ENCODE results near the gene ETS1. TPM values are rescaled to one million over a fixed set of nuclear protein-coding genes. Genes with fewer than 3 reads are reported as not detected.

The ETS1 gene
- total RNA-seq, 1 experiment from 2014 or later: 66.4 TPM

GRCh38 chr11:128420951-128421350 is 166.4 kb downstream of the ETS1 start:
- Histone ChIP-seq H3K36me3 (ENCODE audit: control insufficient read depth, insufficient read depth, low read length) (no peaks in the 10 kb centered on the region), H3K27me3 (ENCODE audit: control insufficient read depth, insufficient read depth, low read length) (no peaks in the 10 kb centered on the region), H3K4me3 (ENCODE audit: low read depth in 2 of 2, low read length in 2 of 2) (no peak overlapping the region), H3K27ac (ENCODE audit: low read length) (no peak overlapping the region), H3K4me1 (ENCODE audit: control insufficient read depth, insufficient read depth, low read length) (no peaks in the 10 kb centered on the region), H3K9me3 (ENCODE audit: control insufficient read depth, insufficient read depth, low read depth, low read length) (no peaks in the 10 kb centered on the region)
- intact Hi-C loops (cut with micrococcal nuclease; ENCODE audit: unreplicated experiment): no loop called here
- no TSS peak for BruUV-seq (replicated peaks)
- ATAC-seq (no peak), DNase-seq (ENCODE audit: low read depth, low spot score) (no peak)
- ChIA-PET CTCF (no interaction called here), POLR2A (no interaction called here)
- TF ChIP-seq TCF7L2 (IDR thresholded peaks at IDR 0.05; ENCODE audit: low read depth, low read length) (no peak), SIN3A (IDR thresholded peaks at IDR 0.05; ENCODE audit: borderline replicate concordance, insufficient read depth, low read depth, low read length) (no peak)
- in situ Hi-C loops (cut with HindIII; ENCODE audit: low pct_unique_long_range_greater_than_20kb, low sequenced_read_pairs): no loop called here

- ATAC-seq (no peak), DNase-seq (ENCODE audit: low read depth, low spot score) (no peak)
- no TSS peak for BruUV-seq (replicated peaks)
- Histone ChIP-seq H3K27me3 (ENCODE audit: control insufficient read depth, insufficient read depth, low read length) (no peaks in the 10 kb centered on the region), H3K4me3 (ENCODE audit: low read depth in 2 of 2, low read length in 2 of 2) (no peak overlapping the region), H3K4me1 (ENCODE audit: control insufficient read depth, insufficient read depth, low read length) (no peaks in the 10 kb centered on the region), H3K27ac (ENCODE audit: low read length) (no peak overlapping the region), H3K9me3 (ENCODE audit: control insufficient read depth, insufficient read depth, low read depth, low read length) (no peaks in the 10 kb centered on the region), H3K36me3 (ENCODE audit: control insufficient read depth, insufficient read depth, low read length) (no peaks in the 10 kb centered on the region)
- ChIA-PET CTCF (no interaction called here), POLR2A (no interaction called here)
- TF ChIP-seq REST (IDR thresholded peaks at IDR 0.05; ENCODE audit: insufficient read depth in 1 of 2, low read depth in 2 of 2, low read length in 1 of 2) (no peak), POLR2AphosphoS5 (IDR thresholded peaks at IDR 0.05; ENCODE audit: low read depth, low read length) (no peak), CTCF (IDR thresholded peaks at IDR 0.05) (no peak), TCF7L2 (IDR thresholded peaks at IDR 0.05; ENCODE audit: low read depth, low read length) (no peak), SIN3A (IDR thresholded peaks at IDR 0.05; ENCODE audit: borderline replicate concordance, insufficient read depth, low read depth, low read length) (no peak)
- in situ Hi-C loops (cut with HindIII; ENCODE audit: low pct_unique_long_range_greater_than_20kb, low sequenced_read_pairs) (no loop called here), intact Hi-C loops (cut with micrococcal nuclease; ENCODE audit: unreplicated experiment) (no loop called here)
Observed at GRCh38 chr11:128420265-128420664, 167.1 kb downstream of the ETS1 start.

- TF ChIP-seq POLR2AphosphoS5 (IDR thresholded peaks at IDR 0.05; ENCODE audit: low read depth, low read length): no peak
- no peak for TF ChIP-seq SIN3A (IDR thresholded peaks at IDR 0.05; ENCODE audit: borderline replicate concordance, insufficient read depth, low read depth, low read length)
- TF ChIP-seq CTCF (IDR thresholded peaks at IDR 0.05): no peak
- no peak for TF ChIP-seq TCF7L2 (IDR thresholded peaks at IDR 0.05; ENCODE audit: low read depth, low read length)
- no peak for TF ChIP-seq REST (IDR thresholded peaks at IDR 0.05; ENCODE audit: insufficient read depth in 1 of 2, low read depth in 2 of 2, low read length in 1 of 2)
- Histone ChIP-seq H3K4me1 (ENCODE audit: control insufficient read depth, insufficient read depth, low read length) (no peaks in the 10 kb centered on the region), H3K27me3 (ENCODE audit: control insufficient read depth, insufficient read depth, low read length) (no peaks in the 10 kb centered on the region), H3K9me3 (ENCODE audit: control insufficient read depth, insufficient read depth, low read depth, low read length) (no peaks in the 10 kb centered on the region), H3K4me3 (ENCODE audit: low read depth in 2 of 2, low read length in 2 of 2) (no peak overlapping the region), H3K27ac (ENCODE audit: low read length) (no peak overlapping the region), H3K36me3 (ENCODE audit: control insufficient read depth, insufficient read depth, low read length) (no peaks in the 10 kb centered on the region)
- intact Hi-C loops (cut with micrococcal nuclease; ENCODE audit: unreplicated experiment): no loop called here
- CTCF ChIA-PET: no interaction called here
- DNase-seq (ENCODE audit: low read depth, low spot score) (no peak), ATAC-seq (no peak)
- in situ Hi-C loops (cut with HindIII; ENCODE audit: low pct_unique_long_range_greater_than_20kb, low sequenced_read_pairs): no loop called here
- no TSS peak for BruUV-seq (replicated peaks)
- POLR2A ChIA-PET: no interaction called here
Observed at GRCh38 chr11:128419012-128419767, 168.2 kb downstream of the ETS1 start.
